GM23338 (cell line): Measurements from ENCODE around the gene DPT.

Source experiments
- CTCF ChIP-seq, 2 experiments: fragments of 200-600 bp in 1 of 2; sonication (generic) in 1 of 2; conservative IDR thresholded peaks; 2 replicates each; pipeline versions ENCODE4 v1.5.1 to v1.6.1; 2016 to 2017; ENCODE audit warnings: antibody characterized with exemption in 2 of 2, low read depth in 2 of 2, mild to moderate bottlenecking in 2 of 2, moderate library complexity in 1 of 2
- EZH2phosphoT487 ChIP-seq: fragments of 200-600 bp; sonication (generic); IDR thresholded peaks from one replicate; pipeline ENCODE4 v1.8.1; 2018; ENCODE audit warnings: antibody characterized with exemption; ENCODE audit not compliant: unreplicated experiment
- JUNB ChIP-seq: IDR thresholded peaks from one replicate; pipeline ENCODE4 v1.6.1; 2016; ENCODE audit warnings: antibody characterized with exemption; ENCODE audit not compliant: unreplicated experiment
- POLR2AphosphoS5 ChIP-seq: IDR thresholded peaks from 2 replicates; pipeline ENCODE4 v1.6.1; 2016; ENCODE audit warnings: antibody characterized with exemption, low read depth

GRCh38 chr1:168719306-168720111 lies 9.5 kb downstream of the DPT start:
- TF ChIP-seq POLR2AphosphoS5 (no peak), CTCF (conservative IDR thresholded peaks at IDR 0.05; ENCODE audit: low read depth in 2 of 2) (no peak), JUNB (no peak), EZH2phosphoT487 (no peak)
